NCI-H524 (cell line): ENCODE results near the gene DYNC1I1.
A peak's percentile ranks its signal among the peaks of the same experiment; 100 is the strongest.

Source experiments
- DNase-seq, 2 experiments: peaks; one replicate each; lab custom pipeline; 2025; lab: John Stamatoyannopoulos, UW

Gene DYNC1I1

GRCh38 chr7:95772298-95772770 lies at the start of gene DYNC1I1:
DYNC1I1 (plus strand) TSS chr7:95772554; CDS start chr7:95804730, 32,176 bp downstream.
- DNase-seq = peak; percentile 32 to 73

- DNase-seq = peak; percentile 51 to 76
Measured at GRCh38 chr7:95723583-95724180, 48.7 kb upstream of the DYNC1I1 start.

GRCh38 chr7:95725205-95725604 lies 47.1 kb upstream of the DYNC1I1 start:
- DNase-seq = peak; percentile 27 to 69

GRCh38 chr7:95730493-95731280 lies 41.7 kb upstream of the DYNC1I1 start:
- peak in 1 of 2 experiments; percentile 34 for DNase-seq

- DNase-seq = no peak
Measured at GRCh38 chr7:95736635-95737034, 35.7 kb upstream of the DYNC1I1 start.

GRCh38 chr7:95737828-95738505 lies 34.4 kb upstream of the DYNC1I1 start:
- no peak for DNase-seq

GRCh38 chr7:95749044-95749443 lies 23.3 kb upstream of the DYNC1I1 start:
- no peak for DNase-seq

- no peak for DNase-seq
Measured at GRCh38 chr7:95749515-95749914, 22.8 kb upstream of the DYNC1I1 start.

- DNase-seq = no peak
Measured at GRCh38 chr7:95753440-95753839, 18.9 kb upstream of the DYNC1I1 start.

GRCh38 chr7:95755277-95755934 lies 16.9 kb upstream of the DYNC1I1 start:
- DNase-seq = no peak

GRCh38 chr7:95758187-95758586 lies 14.2 kb upstream of the DYNC1I1 start:
- DNase-seq = peak; percentile 2 to 55

GRCh38 chr7:95766086-95766485 lies 6.3 kb upstream of the DYNC1I1 start:
- DNase-seq = no peak

- DNase-seq = no peak
Measured at GRCh38 chr7:95766657-95767056, 5.7 kb upstream of the DYNC1I1 start.

GRCh38 chr7:95772771-95773581 lies 622 bp downstream of the DYNC1I1 start:
- DNase-seq = peak; percentile 25 to 59

- DNase-seq = peak in 1 of 2 experiments; percentile 54
Measured at GRCh38 chr7:95776561-95777185, 4.3 kb downstream of the DYNC1I1 start.

- DNase-seq = peak; percentile 39 to 84
Measured at GRCh38 chr7:95777269-95777668, 4.9 kb downstream of the DYNC1I1 start.

GRCh38 chr7:95780665-95781064 lies 8.3 kb downstream of the DYNC1I1 start:
- no peak for DNase-seq

GRCh38 chr7:95781961-95782586 lies 9.7 kb downstream of the DYNC1I1 start:
- peak in 1 of 2 experiments; percentile 65 for DNase-seq

- DNase-seq = no peak
Measured at GRCh38 chr7:95784796-95785195, 12.4 kb downstream of the DYNC1I1 start.

GRCh38 chr7:95788258-95788657 lies 15.9 kb downstream of the DYNC1I1 start:
- DNase-seq = no peak
